ENCODE measurements around the gene SPATA46. TPM values are rescaled to one million over a fixed set of nuclear protein-coding genes. Genes with fewer than 3 reads are reported as not detected.

The SPATA46 gene
- total and polyA plus RNA-seq, 7 donors, result not detected

GRCh38 chr1:162388615-162389014, 12.0 kb upstream of the SPATA46 start:
- H3K27me3 ChIP-seq, result no peaks in the 10 kb centered on the region
- H3K36me3 ChIP-seq, result peaks cover 0 to 5% (median 2%) of the 10 kb centered on the region in 4 donors
- peaks cover 0 to 3% (median 0%) of the 10 kb centered on the region in 4 donors for H3K4me1 ChIP-seq
- intact Hi-C loops (cut with DNase I), result no loop called here
- WGBS, 2 donors, result 91% methylated on average over 5 of the region's 5 CpGs
- no peak for DNase-seq
- no peaks in the 10 kb centered on the region for H3K9me3 ChIP-seq
- TF ChIP-seq, protein P1, sequence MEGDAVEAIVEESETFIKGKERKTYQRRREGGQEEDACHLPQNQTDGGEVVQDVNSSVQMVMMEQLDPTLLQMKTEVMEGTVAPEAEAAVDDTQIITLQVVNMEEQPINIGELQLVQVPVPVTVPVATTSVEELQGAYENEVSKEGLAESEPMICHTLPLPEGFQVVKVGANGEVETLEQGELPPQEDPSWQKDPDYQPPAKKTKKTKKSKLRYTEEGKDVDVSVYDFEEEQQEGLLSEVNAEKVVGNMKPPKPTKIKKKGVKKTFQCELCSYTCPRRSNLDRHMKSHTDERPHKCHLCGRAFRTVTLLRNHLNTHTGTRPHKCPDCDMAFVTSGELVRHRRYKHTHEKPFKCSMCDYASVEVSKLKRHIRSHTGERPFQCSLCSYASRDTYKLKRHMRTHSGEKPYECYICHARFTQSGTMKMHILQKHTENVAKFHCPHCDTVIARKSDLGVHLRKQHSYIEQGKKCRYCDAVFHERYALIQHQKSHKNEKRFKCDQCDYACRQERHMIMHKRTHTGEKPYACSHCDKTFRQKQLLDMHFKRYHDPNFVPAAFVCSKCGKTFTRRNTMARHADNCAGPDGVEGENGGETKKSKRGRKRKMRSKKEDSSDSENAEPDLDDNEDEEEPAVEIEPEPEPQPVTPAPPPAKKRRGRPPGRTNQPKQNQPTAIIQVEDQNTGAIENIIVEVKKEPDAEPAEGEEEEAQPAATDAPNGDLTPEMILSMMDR (IDR thresholded peaks at IDR 0.05), result no peak
- TF ChIP-seq POLR2A (IDR thresholded peaks at IDR 0.05) (no peak), EP300 (IDR thresholded peaks at IDR 0.05) (no peak), POLR2AphosphoS5 (IDR thresholded peaks at IDR 0.05) (no peak)
- no peak overlapping the region for H3K4me3 ChIP-seq
- H3K27ac ChIP-seq, result no peak overlapping the region

DNA sequence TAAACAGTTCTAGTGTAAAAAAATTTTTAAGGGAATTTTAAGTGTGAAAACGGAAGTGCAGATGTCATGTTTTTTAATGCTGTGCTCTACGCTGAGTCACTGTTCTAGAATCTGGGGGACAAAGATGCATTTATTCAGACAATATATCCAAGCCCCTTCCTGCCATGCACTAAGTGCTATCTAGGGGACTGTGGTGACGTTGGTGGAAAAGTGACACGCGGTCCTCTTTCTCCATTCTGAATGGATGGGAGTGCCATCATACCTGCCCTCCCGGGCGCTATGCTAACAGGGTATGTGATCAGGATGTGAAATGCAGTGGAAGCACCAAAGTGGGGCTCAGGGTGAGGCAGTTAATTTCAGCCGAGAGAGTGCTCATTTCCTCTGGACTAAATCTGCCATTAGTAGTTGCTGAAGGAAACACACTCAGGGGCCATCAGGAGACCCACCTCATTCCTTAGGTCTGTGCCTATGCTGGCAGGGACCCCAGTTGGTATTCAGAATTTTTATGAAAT, 11.5 kb upstream of the SPATA46 start:
- intact Hi-C loops (cut with DNase I), result no loop called here

DNA sequence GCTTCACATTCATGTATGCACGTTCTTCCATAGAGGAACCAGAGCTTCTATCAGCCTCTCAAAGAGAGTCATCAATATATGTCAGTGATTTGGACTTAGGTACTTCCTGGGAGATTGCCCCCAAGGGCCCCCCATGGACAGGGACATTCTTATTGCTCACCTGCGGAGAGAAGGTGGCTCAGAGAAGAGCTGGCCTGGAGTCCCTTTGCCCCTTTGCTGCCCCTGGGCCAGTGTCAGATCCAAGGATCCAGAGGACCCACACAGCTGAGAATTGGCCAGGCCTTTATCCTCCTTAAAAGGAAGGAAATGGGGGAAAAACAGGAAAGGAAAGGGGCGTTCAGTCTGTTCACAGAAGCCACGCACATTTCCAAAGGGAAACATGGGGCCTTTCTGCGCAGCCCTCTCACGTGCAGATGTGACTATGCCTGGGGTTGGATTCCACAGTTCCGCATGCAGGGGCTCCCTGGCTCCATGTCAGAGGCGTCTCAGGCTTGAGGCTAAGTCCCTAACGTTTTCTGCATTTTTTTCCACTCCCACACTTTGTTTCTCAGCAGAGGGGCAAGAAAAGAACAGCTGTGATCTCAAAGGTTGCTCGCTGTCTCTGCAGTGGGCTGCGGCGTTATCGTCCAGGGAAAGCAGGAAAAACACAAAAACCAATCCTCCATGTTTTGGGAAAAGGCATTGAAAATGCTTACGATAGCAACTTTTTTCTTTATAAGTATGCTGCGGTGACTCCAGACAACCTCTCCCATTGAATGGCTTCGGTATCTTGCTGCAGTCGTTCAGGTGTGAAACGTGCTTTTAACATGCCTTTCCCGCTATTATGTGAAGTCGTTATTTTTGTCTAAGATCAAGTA, 10.8 kb upstream of the SPATA46 start:
- intact Hi-C loops (cut with DNase I), result no loop called here
- H3K36me3 ChIP-seq, result peaks cover 0 to 17% (median 2%) of the 10 kb centered on the region in 4 donors

More for the DNA sequence above, 11.5 kb upstream of the SPATA46 start:
- Histone ChIP-seq H3K9me3 (no peaks in the 10 kb centered on the region), H3K27ac (no peak overlapping the region), H3K4me3 (no peak overlapping the region), H3K4me1 (peaks cover 0 to 3% (median 0%) of the 10 kb centered on the region in 4 donors), H3K27me3 (no peaks in the 10 kb centered on the region), H3K36me3 (peaks cover 0 to 10% (median 2%) of the 10 kb centered on the region in 4 donors)
- WGBS, 2 donors, result 85 to 96% methylated on average over 8 of the region's 8 CpGs
- no peak for DNase-seq
- TF ChIP-seq, protein P1 (IDR thresholded peaks at IDR 0.05), result no peak
- no peak for TF ChIP-seq POLR2A (IDR thresholded peaks at IDR 0.05)
- no peak for TF ChIP-seq POLR2AphosphoS5 (IDR thresholded peaks at IDR 0.05)
- TF ChIP-seq EP300 (IDR thresholded peaks at IDR 0.05), result no peak

DNA sequence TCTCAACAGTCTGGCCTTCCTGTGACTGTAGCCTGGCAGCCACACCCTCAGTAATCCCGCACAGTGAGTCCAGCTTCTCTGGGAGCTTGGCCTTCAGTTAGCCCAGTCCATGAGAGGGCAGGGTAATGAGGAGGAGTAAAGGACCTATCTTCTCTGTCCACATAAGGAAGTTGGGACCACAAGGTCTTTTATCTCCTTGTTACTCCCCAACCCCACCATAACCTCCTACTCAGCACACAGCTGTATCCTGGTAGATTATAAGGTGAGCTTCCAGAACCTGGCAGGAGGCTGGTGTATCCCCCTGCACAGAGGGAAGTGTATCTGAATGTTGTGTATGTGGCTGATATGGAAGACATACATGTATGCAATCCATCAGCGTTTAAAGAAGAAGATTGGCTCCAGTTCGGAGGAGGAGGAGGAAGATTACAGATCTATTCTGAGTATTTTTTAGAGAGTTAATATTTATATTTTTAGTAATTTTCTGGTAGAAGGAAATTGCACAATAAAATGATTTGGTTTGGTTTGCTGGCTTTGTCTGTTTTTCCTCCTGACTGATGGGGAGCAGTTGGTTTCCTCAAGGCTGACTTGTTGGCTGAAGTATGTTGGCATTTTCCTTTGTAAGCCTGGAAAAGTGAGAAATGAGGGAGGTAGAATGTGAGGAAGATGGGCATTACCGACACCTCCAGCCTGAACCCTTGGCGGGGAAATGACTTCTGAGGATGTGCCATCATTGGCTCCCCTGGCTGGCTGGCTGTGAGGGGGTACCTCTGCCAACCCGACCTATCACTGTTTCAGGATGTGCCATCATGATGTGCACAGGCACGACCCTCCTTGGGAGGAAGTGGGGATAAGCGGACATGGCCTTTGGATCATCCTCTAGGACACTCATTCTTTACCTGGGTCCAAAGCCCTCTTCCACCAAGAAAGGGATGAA, 9.9 kb upstream of the SPATA46 start:
- H3K4me3 ChIP-seq, result no peak overlapping the region
- peaks cover 0 to 18% (median 2%) of the 10 kb centered on the region in 4 donors for H3K36me3 ChIP-seq
- DNase-seq, result no peak
- no peaks in the 10 kb centered on the region for H3K27me3 ChIP-seq
- TF ChIP-seq POLR2AphosphoS5 (IDR thresholded peaks at IDR 0.05), result no peak
- TF ChIP-seq EP300 (IDR thresholded peaks at IDR 0.05), result no peak
- TF ChIP-seq, protein P1 (IDR thresholded peaks at IDR 0.05), result no peak
- TF ChIP-seq POLR2A (IDR thresholded peaks at IDR 0.05), result no peak
- no peaks in the 10 kb centered on the region for H3K9me3 ChIP-seq
- no peak overlapping the region for H3K27ac ChIP-seq
- intact Hi-C loops (cut with DNase I), result no loop called here
- 80 to 86% methylated on average over 8 of the region's 8 CpGs for WGBS, 2 donors
- no peaks in the 10 kb centered on the region for H3K4me1 ChIP-seq

More for the DNA sequence above, 10.8 kb upstream of the SPATA46 start:
- TF ChIP-seq POLR2AphosphoS5 (IDR thresholded peaks at IDR 0.05) (no peak), POLR2A (IDR thresholded peaks at IDR 0.05) (no peak), EP300 (IDR thresholded peaks at IDR 0.05) (no peak)
- TF ChIP-seq, protein P1 (IDR thresholded peaks at IDR 0.05), result no peak
- no peak overlapping the region for H3K27ac ChIP-seq
- H3K27me3 ChIP-seq, result no peaks in the 10 kb centered on the region
- 86 to 92% methylated on average over 20 of the region's 20 CpGs for WGBS, 2 donors
- peaks cover 0 to 3% (median 0%) of the 10 kb centered on the region in 4 donors for H3K4me1 ChIP-seq
- DNase-seq, result no peak
- no peaks in the 10 kb centered on the region for H3K9me3 ChIP-seq
- no peak overlapping the region for H3K4me3 ChIP-seq
